Measurements from ENCODE around the gene HOXB8.

- no peak for TF ChIP-seq CTCF (IDR thresholded peaks at IDR 0.05)
- TF ChIP-seq POLR2A (IDR thresholded peaks at IDR 0.05): no peak
These were observed 19.6 kb upstream of the HOXB8 start for GRCh38 chr17:48634493-48635208.
